GM19023 (cell line): ENCODE measurements around the gene SPTBN4.
"Not testable (repeated sequence)": the region's sequence is repeated elsewhere in the genome, so short reads cannot be mapped to it uniquely, and the experiment has no call there.

Source experiments
- ATAC-seq: cut with Tn5 transposase; IDR thresholded peaks from one replicate; pipeline ENCODE4 v1.9.1; 2021; ENCODE audit warnings: mild to moderate bottlenecking, moderate library complexity; ENCODE audit not compliant: unreplicated experiment

Gene SPTBN4

GRCh38 chr19:40438284-40438683 lies 28.5 kb upstream of the SPTBN4 start:
- ATAC-seq: no peak

DNA sequence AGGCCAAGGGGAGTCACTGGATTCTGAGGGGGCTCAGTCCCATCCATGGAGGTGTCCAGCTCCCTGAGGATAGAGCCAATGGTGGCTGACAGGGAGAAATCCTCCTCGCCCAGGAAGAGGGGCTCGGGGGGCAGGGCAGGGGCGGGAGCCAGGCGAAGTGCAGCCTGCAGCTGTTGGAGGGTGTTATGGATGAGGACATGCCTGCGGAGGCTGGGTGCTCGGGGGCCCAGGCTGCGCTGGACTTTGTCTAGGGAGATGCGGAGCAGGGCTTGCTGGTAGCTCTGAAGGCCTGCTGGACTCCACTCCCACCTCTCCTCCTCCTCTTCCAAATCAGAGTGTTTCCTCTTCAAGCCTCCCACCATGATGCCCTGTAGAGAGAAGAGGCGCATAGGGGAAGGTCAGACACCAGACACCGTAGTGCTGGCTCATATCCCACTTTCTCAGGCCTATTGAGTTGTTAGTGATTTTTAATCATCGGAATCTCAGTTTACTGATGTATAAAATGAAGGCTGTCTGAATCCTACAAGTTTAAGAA lies 25.0 kb upstream of the SPTBN4 start:
- no peak for ATAC-seq

GRCh38 chr19:40442328-40443130 lies 24.3 kb upstream of the SPTBN4 start:
- ATAC-seq: no peak

DNA sequence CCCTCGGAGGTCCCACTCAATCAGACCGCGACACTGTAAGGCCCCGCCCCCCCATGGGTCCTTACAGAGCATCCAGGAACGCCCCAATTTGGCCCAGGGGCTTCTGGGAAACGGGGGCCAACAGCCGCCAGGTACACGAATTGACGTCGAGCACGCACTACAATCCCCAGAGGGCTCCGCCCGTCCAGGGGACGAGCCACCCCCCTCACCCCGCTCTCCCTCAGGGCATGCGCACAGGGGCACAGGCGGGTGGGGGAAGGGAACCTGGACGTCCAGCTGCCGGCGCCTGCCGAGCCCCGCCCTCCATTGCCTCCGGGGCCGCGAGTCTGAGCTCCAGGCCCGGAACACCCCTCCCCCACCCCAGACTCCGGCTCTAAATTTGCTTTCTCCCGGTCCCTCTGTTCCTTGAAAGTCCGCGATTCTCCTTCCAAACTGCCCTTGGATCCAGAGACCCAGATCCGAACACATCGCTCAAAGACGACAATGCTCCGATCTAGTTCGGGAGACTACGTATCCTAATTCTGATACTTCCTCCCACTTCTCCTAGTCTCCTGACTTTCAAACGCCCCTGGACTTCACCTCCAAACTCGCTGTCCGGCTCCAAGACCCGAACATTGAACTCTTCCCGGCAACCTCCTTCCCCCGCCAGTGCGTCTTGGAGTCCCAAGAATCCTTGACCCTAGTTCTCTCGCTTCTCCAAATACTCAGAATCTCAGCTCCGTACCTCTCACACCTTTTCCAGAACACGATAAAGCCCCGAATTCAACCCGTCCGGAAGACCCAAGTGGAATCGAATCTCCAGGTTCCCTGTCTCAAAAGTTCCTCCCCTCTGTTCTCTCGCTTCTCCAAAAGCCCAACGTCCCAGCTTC lies 23.4 kb upstream of the SPTBN4 start:
- ATAC-seq: peak; percentile 64

GRCh38 chr19:40444000-40444824 lies 22.6 kb upstream of the SPTBN4 start, which contains the start of gene SERTAD3:
SERTAD3 (minus strand) TSS chr19:40444335; CDS start chr19:40442080, 2,255 bp downstream.
- peak; percentile 69 for ATAC-seq

- ATAC-seq: no peak
Measured at GRCh38 chr19:40444825-40445312, 21.9 kb upstream of the SPTBN4 start.

DNA sequence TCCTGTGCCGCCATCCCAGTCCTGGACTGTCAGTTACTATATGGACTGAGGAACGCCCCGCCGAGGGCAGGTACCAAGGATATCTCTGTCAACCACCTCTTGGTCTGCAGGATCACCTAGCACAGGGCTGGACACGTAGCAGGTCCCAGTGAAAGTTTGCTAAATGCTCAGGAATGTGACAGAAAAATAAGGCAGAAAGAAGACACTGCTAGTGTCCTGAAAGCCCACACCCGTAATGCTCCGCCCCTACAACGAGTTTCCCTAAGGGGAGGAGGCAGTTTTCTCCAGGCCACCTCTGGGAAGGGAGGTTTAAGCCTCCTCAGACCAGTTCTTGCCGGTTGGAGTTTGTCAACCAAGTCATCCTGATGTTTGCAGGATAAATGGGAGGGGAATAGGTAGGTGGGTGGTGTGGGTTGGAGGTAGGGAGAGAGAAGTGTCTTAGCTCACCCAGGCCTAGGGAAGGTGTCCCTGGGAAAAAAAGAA lies 21.0 kb upstream of the SPTBN4 start:
- ATAC-seq: no peak

DNA sequence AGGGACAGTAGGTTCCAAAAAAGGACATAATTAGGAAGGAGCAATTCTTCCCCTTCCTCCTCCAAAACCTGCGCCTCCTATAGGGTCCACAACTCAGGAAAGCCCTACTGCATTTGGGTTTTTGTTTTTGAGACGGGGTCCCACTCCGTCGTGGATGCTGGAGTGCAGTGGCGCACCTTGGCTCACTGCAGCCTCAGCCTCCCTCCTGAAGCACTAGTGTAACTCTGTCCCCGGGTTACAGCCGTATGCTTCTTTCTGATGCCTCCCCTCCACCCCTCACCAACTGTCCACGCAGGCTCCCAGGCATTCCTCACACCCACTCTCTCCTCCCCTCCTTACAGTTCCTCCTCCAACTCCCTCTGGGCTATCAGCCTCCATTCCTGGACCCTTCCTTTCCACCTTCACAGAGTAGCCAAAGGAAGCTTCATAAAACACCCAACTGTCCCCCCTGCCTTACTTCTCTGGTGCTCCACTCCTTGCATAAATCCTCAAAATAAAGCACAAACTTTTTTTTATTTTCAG lies 20.5 kb upstream of the SPTBN4 start:
- no peak for ATAC-seq

DNA sequence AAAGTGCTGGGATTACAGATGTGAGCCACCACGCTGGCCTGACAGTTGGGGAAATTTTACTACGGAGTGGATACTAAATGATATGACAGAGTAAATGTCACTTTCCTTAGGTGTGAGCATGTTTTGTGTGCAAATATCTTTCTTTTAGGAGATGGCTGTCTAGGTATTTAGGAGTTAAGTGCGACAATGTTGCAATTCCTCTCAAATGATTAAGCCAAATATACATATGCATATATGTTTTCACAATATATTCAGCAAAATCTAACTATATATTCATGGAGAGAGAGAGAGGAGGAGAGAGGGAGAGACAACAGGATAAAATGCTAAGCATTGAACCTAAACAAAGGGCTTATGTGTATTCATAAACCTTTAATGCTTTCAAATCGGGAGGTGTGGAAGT lies 17.3 kb upstream of the SPTBN4 start:
- ATAC-seq: no peak

- ATAC-seq: no peak
Measured at GRCh38 chr19:40450664-40451063, 16.1 kb upstream of the SPTBN4 start.

- no peak for ATAC-seq
Measured at GRCh38 chr19:40452016-40452415, 14.8 kb upstream of the SPTBN4 start.

DNA sequence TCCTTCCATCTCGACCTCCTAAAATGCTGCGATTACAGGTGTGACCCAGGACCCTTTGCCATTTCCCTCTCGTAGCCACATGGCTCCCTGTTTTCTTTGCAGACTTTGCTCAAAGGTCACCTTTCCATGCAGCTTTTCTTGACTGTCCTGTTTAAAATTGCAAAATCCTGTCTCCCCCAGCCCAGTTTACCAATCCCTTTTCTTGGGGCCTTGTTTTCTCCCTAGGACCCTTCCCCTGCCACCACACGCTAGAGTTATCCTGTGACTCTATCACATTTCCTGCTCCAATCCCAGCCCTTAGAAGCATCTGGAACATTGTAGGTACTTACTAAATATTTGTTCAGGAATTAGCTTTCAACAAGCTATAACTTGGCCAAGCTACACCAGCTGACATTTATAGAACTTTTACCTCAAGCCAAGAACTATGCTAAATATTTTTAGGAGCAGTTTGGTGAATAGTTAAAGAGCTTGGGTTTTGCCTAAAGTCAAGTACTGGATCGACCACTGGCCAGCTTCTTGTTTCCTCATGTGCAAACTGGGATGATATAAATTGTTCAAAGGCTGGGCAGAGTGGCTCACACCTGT lies 13.6 kb upstream of the SPTBN4 start:
- no peak for ATAC-seq

GRCh38 chr19:40453943-40454342 lies 12.9 kb upstream of the SPTBN4 start:
- not testable (repeated sequence) for ATAC-seq

DNA sequence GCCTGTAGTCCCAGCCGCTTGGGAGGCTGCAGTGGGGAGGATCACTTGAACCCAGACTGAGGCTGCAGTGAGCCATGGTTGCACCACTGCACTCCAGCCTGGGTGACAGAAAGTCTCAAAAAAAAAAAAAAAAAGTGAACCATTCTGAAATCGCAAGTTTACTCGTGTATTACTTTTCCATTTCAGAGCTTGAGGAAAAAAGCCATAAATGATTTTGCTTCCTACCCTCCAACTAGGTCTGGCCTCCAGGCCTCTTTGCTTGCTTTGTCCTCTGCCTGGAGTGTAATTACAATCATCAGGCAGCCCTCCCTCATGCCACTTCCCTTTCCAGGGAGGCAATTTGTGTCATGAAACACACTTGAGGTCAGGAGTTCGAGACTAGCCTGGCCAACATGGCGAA lies 9.8 kb upstream of the SPTBN4 start:
- no peak for ATAC-seq

DNA sequence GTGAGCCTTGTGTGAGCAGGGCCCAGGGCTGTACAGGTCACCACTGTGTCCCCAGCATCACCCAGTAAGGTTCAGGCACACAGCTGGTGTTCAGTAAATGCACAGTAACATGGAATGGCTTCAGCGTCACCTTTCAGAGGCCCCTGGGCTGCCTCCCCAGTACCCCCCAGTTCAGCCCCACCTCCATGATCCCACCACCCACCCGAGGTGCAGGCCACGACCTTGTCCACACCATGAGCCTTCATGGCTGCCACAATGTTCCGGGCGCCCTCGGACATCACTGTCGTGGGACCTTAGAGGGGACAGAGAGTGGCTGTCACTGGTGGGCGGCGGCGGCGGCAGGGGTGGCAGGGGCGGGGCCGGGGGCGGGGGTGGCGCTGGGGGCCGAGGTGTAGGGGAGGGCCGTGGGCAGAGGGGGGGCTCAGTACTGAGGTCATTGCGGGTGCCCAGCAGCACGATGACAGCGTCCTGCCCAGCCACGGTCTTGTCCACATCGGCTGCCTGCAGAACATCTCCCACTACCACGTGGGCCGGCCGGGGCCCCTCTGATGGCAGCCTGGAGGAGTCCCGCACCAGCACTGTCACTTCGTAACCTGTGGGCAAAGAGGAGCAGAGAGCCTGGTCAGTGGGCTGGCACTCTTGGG lies 8.7 kb upstream of the SPTBN4 start:
- ATAC-seq: no peak

- no peak for ATAC-seq
Measured at GRCh38 chr19:40458597-40458974, 8.2 kb upstream of the SPTBN4 start.

GRCh38 chr19:40460185-40460584 lies 6.6 kb upstream of the SPTBN4 start:
- ATAC-seq: no peak

GRCh38 chr19:40461669-40462221 lies 5.1 kb upstream of the SPTBN4 start:
- ATAC-seq: no peak

DNA sequence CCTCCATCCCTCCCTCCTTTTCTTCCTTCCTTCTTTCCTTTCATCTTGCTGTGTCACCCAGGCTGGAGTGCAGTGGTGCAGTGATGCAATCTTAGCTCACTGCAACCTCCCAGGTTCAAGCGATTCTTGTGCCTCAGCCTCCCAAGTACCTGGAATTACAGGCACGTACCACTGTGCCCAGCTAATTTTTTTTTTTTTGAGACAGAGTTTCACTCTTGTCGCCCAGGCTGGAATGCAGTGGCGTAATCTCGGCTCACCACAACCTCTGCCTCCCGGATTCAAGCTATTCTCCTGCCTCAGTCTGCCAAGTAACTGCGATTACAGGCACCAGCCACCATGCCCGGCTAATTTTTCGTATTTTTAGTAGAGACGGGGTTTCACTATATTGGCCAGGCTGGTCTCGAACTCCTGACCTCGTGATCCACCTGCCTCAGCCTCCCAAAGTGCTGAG lies 3.2 kb upstream of the SPTBN4 start:
- not testable (repeated sequence) for ATAC-seq
